Stimulated activated CD4-positive, alpha-beta T cell treated with anti-CD3 and anti-CD28 coated beads, Interleukin-2, amount 100 ng/mL, for 4 hours (primary cell): Measurements from ENCODE around the gene SH3TC2.
"Not testable (repeated sequence)": the region's sequence is repeated elsewhere in the genome, so short reads cannot be mapped to it uniquely, and the experiment has no call there.

Source experiments
- DNase-seq: peaks from one replicate; pipeline ENCODE4 v3.0.0-alpha.2; 2020; ENCODE audit warnings: low read depth

SH3TC2 gene

GRCh38 chr5:149063017-149063687 lies at the start of gene SH3TC2:
Gene SH3TC2, minus strand, starts transcription at chr5:149063062. Its CDS starts 40 bp downstream, at chr5:149063022.
- DNase-seq, result no peak

- DNase-seq, result no peak
These were observed 47.5 kb upstream of the SH3TC2 start for GRCh38 chr5:149110406-149110805.

GRCh38 chr5:149108651-149109280 lies 45.9 kb upstream of the SH3TC2 start:
- DNase-seq, result no peak

- no peak for DNase-seq
These were observed 37.5 kb upstream of the SH3TC2 start for GRCh38 chr5:149100331-149100730.

GRCh38 chr5:149099920-149100319 lies 37.1 kb upstream of the SH3TC2 start:
- no peak for DNase-seq

- DNase-seq, result no peak
These were observed 32.1 kb upstream of the SH3TC2 start for GRCh38 chr5:149094996-149095395.

GRCh38 chr5:149093625-149094024 lies 30.8 kb upstream of the SH3TC2 start:
- no peak for DNase-seq

GRCh38 chr5:149089796-149090195 lies 26.9 kb upstream of the SH3TC2 start:
- no peak for DNase-seq

- DNase-seq, result no peak
These were observed 25.8 kb upstream of the SH3TC2 start for GRCh38 chr5:149088686-149089085.

GRCh38 chr5:149083846-149084245 lies 21.0 kb upstream of the SH3TC2 start:
- no peak for DNase-seq

- DNase-seq, result no peak
These were observed 19.4 kb upstream of the SH3TC2 start for GRCh38 chr5:149082271-149082670.

GRCh38 chr5:149080294-149080693 lies 17.4 kb upstream of the SH3TC2 start:
- DNase-seq, result no peak

GRCh38 chr5:149079883-149080282 lies 17.0 kb upstream of the SH3TC2 start:
- no peak for DNase-seq

GRCh38 chr5:149074071-149074470 lies 11.2 kb upstream of the SH3TC2 start:
- DNase-seq, result not testable (repeated sequence)

- DNase-seq, result no peak
These were observed 10.4 kb upstream of the SH3TC2 start for GRCh38 chr5:149073213-149073612.

GRCh38 chr5:149072791-149073190 lies 9.9 kb upstream of the SH3TC2 start:
- DNase-seq, result no peak

GRCh38 chr5:149072376-149072775 lies 9.5 kb upstream of the SH3TC2 start:
- no peak for DNase-seq

GRCh38 chr5:149071756-149072155 lies 8.9 kb upstream of the SH3TC2 start:
- no peak for DNase-seq

- no peak for DNase-seq
These were observed 8.4 kb upstream of the SH3TC2 start for GRCh38 chr5:149071216-149071615.

GRCh38 chr5:149069711-149070110 lies 6.8 kb upstream of the SH3TC2 start:
- DNase-seq, result no peak

GRCh38 chr5:149063896-149064478 lies 1.1 kb upstream of the SH3TC2 start:
- DNase-seq, result no peak

- no peak for DNase-seq
These were observed 368 bp downstream of the SH3TC2 start for GRCh38 chr5:149062371-149063016.

GRCh38 chr5:149061341-149061740 lies 1.5 kb downstream of the SH3TC2 start:
- DNase-seq, result no peak
